D721Med (cell line): ENCODE measurements around the gene LYSMD2.

Experiments used
- DNase-seq: peaks from one replicate; pipeline ENCODE4 v3.0.0; 2011; ENCODE audit warnings: low spot score; ENCODE audit not compliant: insufficient read length
- FAIRE-seq: peaks from 2 replicates; lab custom pipeline; 2011; peaks lifted over from hg19 to GRCh38; lab: Jason Lieb, UNC
- TF ChIP-seq, protein P1 (sequence below): IDR thresholded peaks from 2 replicates; pipeline ENCODE4 v1.5.1; 2012; ENCODE audit warnings: mild to moderate bottlenecking, control low read depth; ENCODE audit not compliant: insufficient read depth; ENCODE audit errors: missing control alignments

Gene LYSMD2

DNA sequence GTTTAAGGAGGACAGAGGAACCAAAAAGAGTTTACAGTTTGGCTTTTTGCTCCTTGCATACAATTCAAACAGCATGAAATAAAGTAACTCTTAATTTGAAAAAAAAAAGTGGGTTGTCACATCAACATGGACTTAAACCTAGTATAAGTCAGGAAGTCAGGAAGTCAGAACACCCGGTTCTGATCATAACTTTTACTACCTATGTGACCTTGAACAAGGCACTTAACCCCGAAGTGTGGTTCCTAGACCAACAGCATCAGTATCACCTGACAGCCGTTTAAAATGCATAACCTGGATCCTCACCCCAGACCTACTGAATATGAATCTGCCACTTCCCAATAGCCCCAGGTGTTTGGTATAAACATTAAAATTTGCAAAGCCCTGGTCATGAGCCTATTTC is 18.7 kb downstream of the LYSMD2 start:
- DNase-seq, result no peak
- no peak for FAIRE-seq
- TF ChIP-seq, protein P1, sequence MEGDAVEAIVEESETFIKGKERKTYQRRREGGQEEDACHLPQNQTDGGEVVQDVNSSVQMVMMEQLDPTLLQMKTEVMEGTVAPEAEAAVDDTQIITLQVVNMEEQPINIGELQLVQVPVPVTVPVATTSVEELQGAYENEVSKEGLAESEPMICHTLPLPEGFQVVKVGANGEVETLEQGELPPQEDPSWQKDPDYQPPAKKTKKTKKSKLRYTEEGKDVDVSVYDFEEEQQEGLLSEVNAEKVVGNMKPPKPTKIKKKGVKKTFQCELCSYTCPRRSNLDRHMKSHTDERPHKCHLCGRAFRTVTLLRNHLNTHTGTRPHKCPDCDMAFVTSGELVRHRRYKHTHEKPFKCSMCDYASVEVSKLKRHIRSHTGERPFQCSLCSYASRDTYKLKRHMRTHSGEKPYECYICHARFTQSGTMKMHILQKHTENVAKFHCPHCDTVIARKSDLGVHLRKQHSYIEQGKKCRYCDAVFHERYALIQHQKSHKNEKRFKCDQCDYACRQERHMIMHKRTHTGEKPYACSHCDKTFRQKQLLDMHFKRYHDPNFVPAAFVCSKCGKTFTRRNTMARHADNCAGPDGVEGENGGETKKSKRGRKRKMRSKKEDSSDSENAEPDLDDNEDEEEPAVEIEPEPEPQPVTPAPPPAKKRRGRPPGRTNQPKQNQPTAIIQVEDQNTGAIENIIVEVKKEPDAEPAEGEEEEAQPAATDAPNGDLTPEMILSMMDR, result no peak

DNA sequence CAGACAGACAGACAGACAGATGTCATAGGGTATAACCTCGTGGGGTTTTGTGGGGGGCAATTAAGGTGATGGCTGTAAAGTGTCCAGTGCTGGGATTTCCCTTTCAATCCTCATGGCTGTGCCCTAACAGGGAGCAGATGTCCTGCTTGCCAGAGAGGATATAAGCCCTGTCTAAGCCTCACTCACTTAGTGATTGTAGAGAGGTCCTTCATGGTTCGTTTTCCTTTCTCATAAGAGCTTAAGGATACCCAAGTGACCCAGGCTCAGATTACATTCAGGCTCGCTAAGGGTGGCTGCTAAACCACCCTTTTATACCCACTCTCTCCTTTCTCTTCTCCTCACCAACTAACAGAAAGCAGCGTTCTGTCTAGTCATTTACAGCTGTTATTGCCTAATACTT is 19.2 kb downstream of the LYSMD2 start:
- TF ChIP-seq, protein P1, result no peak
- peak; percentile 47 for DNase-seq
- peak; percentile 73 for FAIRE-seq

DNA sequence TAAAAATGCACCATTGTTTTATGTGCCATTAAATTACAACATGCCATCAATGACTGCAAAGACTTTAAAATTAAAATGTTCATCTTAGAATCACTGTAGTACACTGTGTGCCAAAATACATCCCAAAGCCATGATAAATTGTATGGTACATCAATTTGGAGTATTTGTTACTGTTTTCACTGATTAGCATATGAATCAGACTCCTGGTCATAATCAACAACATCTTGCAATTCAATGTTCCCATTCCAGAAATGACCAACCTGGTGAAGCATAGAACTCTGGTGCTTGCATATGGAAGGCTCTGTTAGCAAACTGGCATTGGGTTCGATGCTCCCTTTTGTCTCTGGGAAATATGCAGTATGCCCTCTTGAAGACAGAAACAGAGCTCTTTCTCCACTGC is 22.5 kb downstream of the LYSMD2 start:
- FAIRE-seq (no peak), DNase-seq (no peak)
- TF ChIP-seq, protein P1, result no peak

DNA sequence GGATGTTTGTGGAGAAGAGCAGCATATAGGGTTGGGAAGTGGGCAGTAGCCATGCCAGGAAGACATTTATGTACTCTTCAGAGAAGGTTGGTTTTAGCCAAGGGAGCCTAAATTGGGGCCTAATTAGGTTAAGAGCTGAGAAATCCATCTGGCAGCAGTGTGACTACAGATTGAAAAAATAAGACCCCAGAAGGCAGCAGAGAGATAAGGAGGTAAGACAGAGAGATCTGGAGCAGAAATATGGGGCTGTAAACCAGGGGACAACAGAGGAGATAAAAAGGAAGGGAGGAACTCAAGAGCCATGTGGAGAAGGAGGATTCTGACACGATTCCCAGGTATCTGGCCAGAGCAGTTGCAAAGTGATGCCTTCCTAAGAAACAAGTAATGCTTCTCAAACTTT is 23.3 kb downstream of the LYSMD2 start:
- TF ChIP-seq, protein P1, result no peak
- DNase-seq (no peak), FAIRE-seq (no peak)

DNA sequence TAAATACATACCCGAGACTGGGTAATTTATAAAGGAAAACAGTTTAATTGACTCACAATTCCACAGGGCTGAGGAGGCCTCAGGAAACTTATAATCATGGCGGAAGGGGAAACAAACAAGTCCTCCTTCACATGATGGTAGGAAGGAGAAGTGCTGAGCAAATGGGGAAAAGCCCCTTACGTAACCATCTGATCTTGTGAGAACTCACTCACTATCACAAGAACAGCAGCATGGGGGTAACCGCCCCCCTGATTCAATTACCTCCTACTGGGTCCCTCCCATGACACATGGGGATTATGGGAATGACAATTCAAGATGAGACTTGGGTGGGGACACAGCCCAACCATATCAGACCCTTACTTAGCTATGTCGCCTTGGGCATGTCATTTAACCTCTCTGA is 28.4 kb downstream of the LYSMD2 start:
- FAIRE-seq (no peak), DNase-seq (no peak)
- TF ChIP-seq, protein P1, result no peak

DNA sequence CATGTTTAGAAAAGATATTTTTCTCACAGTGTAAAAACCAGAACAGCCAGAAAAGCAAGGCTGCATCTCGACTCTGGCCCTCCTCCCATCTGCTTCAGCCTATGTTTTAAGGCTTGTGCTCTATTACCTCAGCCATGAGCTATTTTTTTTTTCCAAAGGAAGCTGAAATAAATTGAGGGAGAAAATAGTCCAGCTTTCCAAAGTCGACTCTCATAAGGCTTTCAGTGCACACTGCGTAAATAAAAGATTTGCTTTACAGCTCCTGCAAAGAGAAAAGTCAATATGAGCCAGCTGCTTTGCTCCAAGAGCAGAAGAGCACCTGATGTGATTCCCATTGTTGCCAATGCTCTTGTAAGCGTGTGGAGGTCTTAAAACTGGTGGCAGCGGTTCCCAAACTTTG is 29.4 kb downstream of the LYSMD2 start:
- no peak for DNase-seq
- TF ChIP-seq, protein P1, result no peak
- FAIRE-seq, result no peak

DNA sequence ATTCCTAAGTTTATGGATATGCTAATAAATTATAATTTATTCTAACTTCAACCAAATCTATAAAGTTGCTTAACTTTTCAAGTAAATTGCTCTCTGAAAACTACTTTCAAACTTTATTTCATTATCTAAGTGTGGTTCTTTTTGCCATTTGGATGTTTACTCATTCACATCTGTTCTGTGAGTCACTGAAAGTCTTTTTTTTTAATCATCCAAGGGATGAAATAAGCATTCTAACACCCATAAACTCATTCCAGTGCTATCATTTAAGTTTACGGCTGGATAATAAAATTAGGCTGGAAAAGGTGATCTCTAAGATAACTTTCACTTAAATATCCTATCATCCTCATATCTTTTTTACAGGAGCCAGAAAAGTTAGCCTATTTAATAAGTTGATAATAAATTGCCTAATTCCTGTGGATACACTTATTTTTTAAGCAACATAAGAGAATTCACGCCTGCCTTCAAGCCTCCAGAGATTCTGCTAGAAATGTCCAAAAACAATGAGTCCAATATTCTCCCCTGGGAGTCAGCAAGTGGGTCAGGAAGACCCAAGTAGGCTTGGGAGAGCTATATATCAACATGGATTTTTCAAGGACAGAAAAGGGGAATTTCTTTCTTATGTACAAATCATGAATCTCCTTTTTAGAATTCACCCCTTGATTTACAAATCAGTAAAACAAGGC is 30.4 kb downstream of the LYSMD2 start:
- DNase-seq (no peak), FAIRE-seq (no peak)
- TF ChIP-seq, protein P1, result no peak
